Type B pancreatic cell (in vitro differentiated cells): ENCODE data around the gene SLC17A7. TPM values are rescaled to one million over a fixed set of nuclear protein-coding genes. Genes with fewer than 3 reads are reported as not detected.

ENCODE experiments used
- DNase-seq: peaks from one replicate; pipeline ENCODE4 v3.0.0; 2021; ENCODE audit warnings: mixed read lengths; ENCODE audit not compliant: unreplicated experiment; ENCODE audit errors: extremely low spot score
- H3K27ac Mint-ChIP-seq: 2 replicates; pipeline ENCODE4 v1.8.0; 2021; ENCODE audit warnings: mild to moderate bottlenecking, mixed read lengths
- H3K27me3 Mint-ChIP-seq: 2 replicates; pipeline ENCODE4 v1.8.0; 2021; ENCODE audit warnings: mixed read lengths
- H3K36me3 Mint-ChIP-seq: 2 replicates; pipeline ENCODE4 v1.8.0; 2021; ENCODE audit warnings: mixed read lengths
- H3K4me1 Mint-ChIP-seq: one replicate; pipeline ENCODE4 v1.8.0; 2021; ENCODE audit warnings: mixed read lengths; ENCODE audit not compliant: unreplicated experiment
- H3K4me3 Mint-ChIP-seq: 2 replicates; pipeline ENCODE4 v1.8.0; 2021; ENCODE audit warnings: mild to moderate bottlenecking, mixed read lengths
- H3K9me3 Mint-ChIP-seq: 2 replicates; pipeline ENCODE4 v1.8.0; 2021; ENCODE audit warnings: mixed read lengths
- CTCF ChIP-seq: fragments of 200-600 bp; sonication (generic); conservative IDR thresholded peaks from 2 replicates; pipeline ENCODE4 v1.5.0; 2021; ENCODE audit warnings: antibody characterized with exemption, mild to moderate bottlenecking
- total RNA-seq: library from RNA; stranded (reverse); gene quantifications from 2 replicates; pipeline ENCODE4 v1.2.1, GENCODE V29; 2021; ENCODE audit warnings: low replicate concordance

The SLC17A7 gene
- total RNA-seq, 1 donor from 2014 or later: 0.19 TPM

GRCh38 chr19:49393881-49394280 lies 47.4 kb downstream of the SLC17A7 start:
- peaks cover 28% of the 10 kb centered on the region for H3K27me3 Mint-ChIP-seq
- no peaks in the 10 kb centered on the region for H3K36me3 Mint-ChIP-seq
- no peak overlapping the region for H3K4me3 Mint-ChIP-seq
- no peak overlapping the region for H3K27ac Mint-ChIP-seq
- H3K4me1 Mint-ChIP-seq: peaks cover 14% of the 10 kb centered on the region
- H3K9me3 Mint-ChIP-seq: no peaks in the 10 kb centered on the region
- no peak for TF ChIP-seq CTCF
- no peak for DNase-seq

- H3K4me1 Mint-ChIP-seq: peaks cover 4% of the 10 kb centered on the region
- H3K27ac Mint-ChIP-seq: no peak overlapping the region
- peaks cover 26% of the 10 kb centered on the region for H3K27me3 Mint-ChIP-seq
- H3K4me3 Mint-ChIP-seq: no peak overlapping the region
- TF ChIP-seq CTCF: peak; percentile 92
- no peaks in the 10 kb centered on the region for H3K36me3 Mint-ChIP-seq
- no peaks in the 10 kb centered on the region for H3K9me3 Mint-ChIP-seq
- DNase-seq: no peak
Observed at GRCh38 chr19:49391581-49392399, 49.5 kb downstream of the SLC17A7 start.

GRCh38 chr19:49390929-49391359 lies 50.4 kb downstream of the SLC17A7 start:
- H3K36me3 Mint-ChIP-seq: no peaks in the 10 kb centered on the region
- H3K27ac Mint-ChIP-seq: no peak overlapping the region
- H3K4me1 Mint-ChIP-seq: peaks cover 4% of the 10 kb centered on the region
- no peaks in the 10 kb centered on the region for H3K9me3 Mint-ChIP-seq
- H3K27me3 Mint-ChIP-seq: peaks cover 26% of the 10 kb centered on the region
- H3K4me3 Mint-ChIP-seq: no peak overlapping the region
- TF ChIP-seq CTCF: no peak
- DNase-seq: no peak

GRCh38 chr19:49390131-49390928 lies 51.0 kb downstream of the SLC17A7 start:
- Mint-ChIP-seq H3K27me3 (peaks cover 26% of the 10 kb centered on the region), H3K36me3 (no peaks in the 10 kb centered on the region), H3K4me3 (no peak overlapping the region), H3K4me1 (peaks cover 4% of the 10 kb centered on the region), H3K27ac (no peak overlapping the region), H3K9me3 (no peaks in the 10 kb centered on the region)
- no peak for TF ChIP-seq CTCF
- DNase-seq: no peak

GRCh38 chr19:49389406-49389805 lies 51.9 kb downstream of the SLC17A7 start:
- H3K27me3 Mint-ChIP-seq: peaks cover 24% of the 10 kb centered on the region
- no peak for DNase-seq
- no peak overlapping the region for H3K4me3 Mint-ChIP-seq
- H3K9me3 Mint-ChIP-seq: no peaks in the 10 kb centered on the region
- no peak for TF ChIP-seq CTCF
- peaks cover 4% of the 10 kb centered on the region for H3K4me1 Mint-ChIP-seq
- no peak overlapping the region for H3K27ac Mint-ChIP-seq
- H3K36me3 Mint-ChIP-seq: no peaks in the 10 kb centered on the region
